ENCODE measurements around the gene LHFPL3. TPM values are rescaled to one million over a fixed set of nuclear protein-coding genes. Genes with fewer than 3 reads are reported as not detected.

The LHFPL3 gene
- total RNA-seq, 1 experiment from 2014 or later: not detected

- Histone ChIP-seq H3F3A (ENCODE audit: insufficient read depth, low read depth) (no peaks in the 10 kb centered on the region), H3K36me3 (ENCODE audit: low read depth) (no peaks in the 10 kb centered on the region), H3K27ac (no peak overlapping the region), H3K27me3 (ENCODE audit: insufficient read depth, low read depth) (no peaks in the 10 kb centered on the region), H2AFZ (no peak overlapping the region), H3K4me3 (no peak overlapping the region), H3K9me3 (ENCODE audit: insufficient read depth, low read depth) (no peaks in the 10 kb centered on the region), H3K4me1 (replicated peaks; ENCODE audit: insufficient read depth) (no peaks in the 10 kb centered on the region), H3K4me2 (no peak overlapping the region), H4K20me1 (ENCODE audit: insufficient read depth) (no peaks in the 10 kb centered on the region), H3K79me2 (ENCODE audit: low read depth) (no peaks in the 10 kb centered on the region), H3K9me2 (ENCODE audit: insufficient read depth) (no peaks in the 10 kb centered on the region)
- CTCF ChIA-PET: no interaction called here
- BruUV-seq (replicated peaks): no TSS peak
- no peak for DNase-seq
- intact Hi-C loops (cut with micrococcal nuclease; ENCODE audit: unreplicated experiment): loop anchor here (5.0 to 10.0 kb wide), 4 partner anchors 42 to 1127 kb away; partner anchors contain the start of gene RINT1
- no peak for TF ChIP-seq CTCF (conservative IDR thresholded peaks at IDR 0.05)
- no peak for TF ChIP-seq EZH2 (IDR thresholded peaks at IDR 0.05; ENCODE audit: low read depth)
- POLR2A ChIA-PET (ENCODE audit: unreplicated experiment): no interaction called here
Observed at GRCh38 chr7:104940023-104940710, 611.8 kb downstream of the LHFPL3 start.

- H3F3A ChIP-seq (ENCODE audit: insufficient read depth, low read depth): no peaks in the 10 kb centered on the region
- peak; percentile 48 to 96 for DNase-seq
- POLR2A ChIA-PET (ENCODE audit: unreplicated experiment): interaction anchor here (0.6 to 1.4 kb wide), 5 partner anchors 40 to 1695 kb away, joined by 3 to 5 read pairs (median 3); no protein-coding TSS in a partner anchor
Observed at GRCh38 chr7:104943502-104944343, 615.3 kb downstream of the LHFPL3 start.

More at GRCh38 chr7:104943502-104944343, 615.3 kb downstream of the LHFPL3 start:
- H3K36me3 ChIP-seq (ENCODE audit: low read depth): no peaks in the 10 kb centered on the region
- BruUV-seq (replicated peaks): no TSS peak
- no peak overlapping the region for H3K4me2 ChIP-seq
- no peaks in the 10 kb centered on the region for H3K9me3 ChIP-seq (ENCODE audit: insufficient read depth, low read depth)
- intact Hi-C loops (cut with micrococcal nuclease; ENCODE audit: unreplicated experiment): loop anchor here (1.0 to 10.0 kb wide), 7 partner anchors 39 to 1223 kb away; partner anchors contain the start of genes RINT1 and SRPK2
- no peaks in the 10 kb centered on the region; the same call in 1 of the 2 replicates for H3K4me1 ChIP-seq (replicated peaks; ENCODE audit: insufficient read depth)
- no peaks in the 10 kb centered on the region for H3K9me2 ChIP-seq (ENCODE audit: insufficient read depth)
- TF ChIP-seq EZH2 (IDR thresholded peaks at IDR 0.05; ENCODE audit: low read depth): no peak
- no peak for TF ChIP-seq CTCF (conservative IDR thresholded peaks at IDR 0.05)
- H3K4me3 ChIP-seq: no peak overlapping the region
- CTCF ChIA-PET: interaction anchor here (1.4 kb wide), 1 partner anchor 37 kb away, joined by 3 read pairs; no protein-coding TSS in a partner anchor
- H4K20me1 ChIP-seq (ENCODE audit: insufficient read depth): no peaks in the 10 kb centered on the region
- no peak overlapping the region for H3K27ac ChIP-seq
- no peaks in the 10 kb centered on the region for H3K27me3 ChIP-seq (ENCODE audit: insufficient read depth, low read depth)
- no peak overlapping the region for H2AFZ ChIP-seq
- no peaks in the 10 kb centered on the region for H3K79me2 ChIP-seq (ENCODE audit: low read depth)
